T-helper 9 cell (primary cell): ENCODE data around the gene FAM204A.
A peak's percentile ranks its signal among the peaks of the same experiment; 100 is the strongest.

Experiments used
- DNase-seq: peaks from one replicate; pipeline ENCODE4 v3.0.0-alpha.2; 2020

FAM204A gene

GRCh38 chr10:118277871-118278270, 64.3 kb downstream of the FAM204A start:
- DNase-seq = no peak

- DNase-seq = no peak
These were observed 65.4 kb downstream of the FAM204A start for GRCh38 chr10:118276727-118277126.

GRCh38 chr10:118276204-118276603, 65.9 kb downstream of the FAM204A start:
- no peak for DNase-seq

GRCh38 chr10:118273662-118274061, 68.5 kb downstream of the FAM204A start:
- no peak for DNase-seq

- no peak for DNase-seq
These were observed 69.4 kb downstream of the FAM204A start for GRCh38 chr10:118272767-118273166.

- no peak for DNase-seq
These were observed 69.9 kb downstream of the FAM204A start for GRCh38 chr10:118272149-118272721.

- no peak for DNase-seq
These were observed 70.5 kb downstream of the FAM204A start for GRCh38 chr10:118271671-118272070.

GRCh38 chr10:118266098-118266748, 75.9 kb downstream of the FAM204A start:
- no peak for DNase-seq

- no peak for DNase-seq
These were observed 77.2 kb downstream of the FAM204A start for GRCh38 chr10:118264838-118265470.

- DNase-seq = no peak
These were observed 77.9 kb downstream of the FAM204A start for GRCh38 chr10:118264252-118264651.

GRCh38 chr10:118262538-118262937, 79.6 kb downstream of the FAM204A start:
- no peak for DNase-seq

- DNase-seq = peak; percentile 5
These were observed 82.7 kb downstream of the FAM204A start for GRCh38 chr10:118259288-118259906.

- no peak for DNase-seq
These were observed 83.8 kb downstream of the FAM204A start for GRCh38 chr10:118258285-118258684.

GRCh38 chr10:118256825-118257570, 85.1 kb downstream of the FAM204A start:
- no peak for DNase-seq

GRCh38 chr10:118256209-118256608, 85.9 kb downstream of the FAM204A start:
- no peak for DNase-seq

- no peak for DNase-seq
These were observed 86.8 kb downstream of the FAM204A start for GRCh38 chr10:118255355-118255754.

- DNase-seq = no peak
These were observed 87.5 kb downstream of the FAM204A start for GRCh38 chr10:118254654-118255053.

GRCh38 chr10:118253397-118253796, 88.7 kb downstream of the FAM204A start:
- DNase-seq = no peak

GRCh38 chr10:118251791-118252190, 90.3 kb downstream of the FAM204A start:
- no peak for DNase-seq

GRCh38 chr10:118249714-118250113, 92.4 kb downstream of the FAM204A start:
- no peak for DNase-seq
